ENCODE data around the gene MCC.
A peak's percentile ranks its signal among the peaks of the same experiment; 100 is the strongest.

MCC gene

DNA sequence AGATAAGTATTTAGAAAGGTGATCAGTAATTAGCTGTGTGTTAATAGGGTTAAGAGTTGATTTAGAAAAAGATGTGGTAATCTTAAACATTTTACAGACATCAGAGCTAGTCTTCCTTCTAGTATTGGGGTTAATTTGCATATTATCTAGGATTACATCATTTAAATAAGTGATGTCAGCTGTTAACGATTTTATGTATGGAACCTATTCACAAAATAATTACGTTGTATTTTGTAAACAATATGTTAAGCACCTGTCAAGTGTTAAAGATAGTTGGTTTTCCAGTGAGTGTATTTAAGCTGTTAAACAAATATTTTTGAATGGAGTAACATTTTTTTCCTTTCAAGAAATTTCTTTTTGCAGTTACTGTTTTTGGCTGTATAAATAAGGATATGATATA, 509.4 kb downstream of the MCC start (continued):
- TF ChIP-seq, protein P1, sequence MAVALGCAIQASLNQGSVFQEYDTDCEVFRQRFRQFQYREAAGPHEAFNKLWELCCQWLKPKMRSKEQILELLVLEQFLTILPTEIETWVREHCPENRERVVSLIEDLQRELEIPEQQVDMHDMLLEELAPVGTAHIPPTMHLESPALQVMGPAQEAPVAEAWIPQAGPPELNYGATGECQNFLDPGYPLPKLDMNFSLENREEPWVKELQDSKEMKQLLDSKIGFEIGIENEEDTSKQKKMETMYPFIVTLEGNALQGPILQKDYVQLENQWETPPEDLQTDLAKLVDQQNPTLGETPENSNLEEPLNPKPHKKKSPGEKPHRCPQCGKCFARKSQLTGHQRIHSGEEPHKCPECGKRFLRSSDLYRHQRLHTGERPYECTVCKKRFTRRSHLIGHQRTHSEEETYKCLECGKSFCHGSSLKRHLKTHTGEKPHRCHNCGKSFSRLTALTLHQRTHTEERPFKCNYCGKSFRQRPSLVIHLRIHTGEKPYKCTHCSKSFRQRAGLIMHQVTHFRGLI (tag by site-specific recombination; IDR thresholded peaks at IDR 0.05): no peak
- TF ChIP-seq ZNF624 (tag by site-specific recombination; IDR thresholded peaks at IDR 0.05) (no peak), ZNF335 (tag by site-specific recombination; conservative IDR thresholded peaks at IDR 0.05) (0 out of 2 replicates have a peak, but pooled peaks have one; percentile 11), ZFP37 (tag by site-specific recombination; IDR thresholded peaks at IDR 0.05) (no peak), KLF8 (tag by site-specific recombination; IDR thresholded peaks at IDR 0.05) (no peak), ZNF510 (tag by site-specific recombination; IDR thresholded peaks at IDR 0.05; ENCODE audit: insufficient replicate concordance) (no peak), ZNF138 (tag by site-specific recombination; IDR thresholded peaks at IDR 0.05; ENCODE audit: borderline replicate concordance) (no peak), ZNF324 (tag by site-specific recombination; IDR thresholded peaks at IDR 0.05) (no peak), ZNF664 (tag by site-specific recombination; IDR thresholded peaks at IDR 0.05) (peak; percentile 87), ZNF239 (tag by site-specific recombination; IDR thresholded peaks at IDR 0.05) (no peak), ZNF184 (tag by site-specific recombination; IDR thresholded peaks at IDR 0.05) (no peak), ZNF747 (tag by site-specific recombination; IDR thresholded peaks at IDR 0.05) (no peak), BCL11B (tag by site-specific recombination; IDR thresholded peaks at IDR 0.05; ENCODE audit: low read depth) (no peak), SP7 (tag by site-specific recombination; IDR thresholded peaks at IDR 0.05) (peak; percentile 57; the same call in 1 of the 2 replicates), ZNF791 (tag by site-specific recombination; IDR thresholded peaks at IDR 0.05) (no peak), ZNF24 (tag by site-specific recombination; IDR thresholded peaks at IDR 0.05) (peak; percentile 53; the same call in 1 of the 2 replicates), ZNF211 (tag by site-specific recombination; IDR thresholded peaks at IDR 0.05; ENCODE audit: low read depth) (no peak), FEZF1 (tag by site-specific recombination; IDR thresholded peaks at IDR 0.05) (peak; percentile 25; the same call in 1 of the 2 replicates), ZNF629 (tag by site-specific recombination; IDR thresholded peaks at IDR 0.05) (peak; percentile 94), ZNF610 (tag by site-specific recombination; IDR thresholded peaks at IDR 0.05; ENCODE audit: borderline replicate concordance) (no peak), ZNF169 (tag by site-specific recombination; IDR thresholded peaks at IDR 0.05) (no peak), ZNF23 (tag by site-specific recombination; IDR thresholded peaks at IDR 0.05; ENCODE audit: borderline replicate concordance) (no peak), ZNF274 (IDR thresholded peaks at IDR 0.05; ENCODE audit: low read length) (no peak), ZNF274 (tag by site-specific recombination; IDR thresholded peaks at IDR 0.05; ENCODE audit: borderline replicate concordance) (no peak), ZEB2 (tag by site-specific recombination; IDR thresholded peaks at IDR 0.05) (peak; percentile 94), ZNF416 (tag by site-specific recombination; IDR thresholded peaks at IDR 0.05) (no peak), SCRT2 (tag by site-specific recombination; IDR thresholded peaks at IDR 0.05) (no peak), ZNF366 (tag by site-specific recombination; conservative IDR thresholded peaks at IDR 0.05) (peak; percentile 79), ZNF48 (tag by site-specific recombination; IDR thresholded peaks at IDR 0.05) (no peak), ZNF670 (tag by site-specific recombination; IDR thresholded peaks at IDR 0.05; ENCODE audit: low read depth) (no peak)
- TF ChIP-seq, protein P2, sequence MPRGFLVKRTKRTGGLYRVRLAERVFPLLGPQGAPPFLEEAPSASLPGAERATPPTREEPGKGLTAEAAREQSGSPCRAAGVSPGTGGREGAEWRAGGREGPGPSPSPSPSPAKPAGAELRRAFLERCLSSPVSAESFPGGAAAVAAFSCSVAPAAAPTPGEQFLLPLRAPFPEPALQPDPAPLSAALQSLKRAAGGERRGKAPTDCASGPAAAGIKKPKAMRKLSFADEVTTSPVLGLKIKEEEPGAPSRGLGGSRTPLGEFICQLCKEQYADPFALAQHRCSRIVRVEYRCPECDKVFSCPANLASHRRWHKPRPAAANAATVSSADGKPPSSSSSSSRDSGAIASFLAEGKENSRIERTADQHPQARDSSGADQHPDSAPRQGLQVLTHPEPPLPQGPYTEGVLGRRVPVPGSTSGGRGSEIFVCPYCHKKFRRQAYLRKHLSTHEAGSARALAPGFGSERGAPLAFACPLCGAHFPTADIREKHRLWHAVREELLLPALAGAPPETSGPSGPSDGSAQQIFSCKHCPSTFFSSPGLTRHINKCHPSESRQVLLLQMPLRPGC (tag by site-specific recombination; IDR thresholded peaks at IDR 0.05): 0 out of 2 replicates have a peak, but pooled peaks have one; percentile 39
- TF ChIP-seq, protein P3, sequence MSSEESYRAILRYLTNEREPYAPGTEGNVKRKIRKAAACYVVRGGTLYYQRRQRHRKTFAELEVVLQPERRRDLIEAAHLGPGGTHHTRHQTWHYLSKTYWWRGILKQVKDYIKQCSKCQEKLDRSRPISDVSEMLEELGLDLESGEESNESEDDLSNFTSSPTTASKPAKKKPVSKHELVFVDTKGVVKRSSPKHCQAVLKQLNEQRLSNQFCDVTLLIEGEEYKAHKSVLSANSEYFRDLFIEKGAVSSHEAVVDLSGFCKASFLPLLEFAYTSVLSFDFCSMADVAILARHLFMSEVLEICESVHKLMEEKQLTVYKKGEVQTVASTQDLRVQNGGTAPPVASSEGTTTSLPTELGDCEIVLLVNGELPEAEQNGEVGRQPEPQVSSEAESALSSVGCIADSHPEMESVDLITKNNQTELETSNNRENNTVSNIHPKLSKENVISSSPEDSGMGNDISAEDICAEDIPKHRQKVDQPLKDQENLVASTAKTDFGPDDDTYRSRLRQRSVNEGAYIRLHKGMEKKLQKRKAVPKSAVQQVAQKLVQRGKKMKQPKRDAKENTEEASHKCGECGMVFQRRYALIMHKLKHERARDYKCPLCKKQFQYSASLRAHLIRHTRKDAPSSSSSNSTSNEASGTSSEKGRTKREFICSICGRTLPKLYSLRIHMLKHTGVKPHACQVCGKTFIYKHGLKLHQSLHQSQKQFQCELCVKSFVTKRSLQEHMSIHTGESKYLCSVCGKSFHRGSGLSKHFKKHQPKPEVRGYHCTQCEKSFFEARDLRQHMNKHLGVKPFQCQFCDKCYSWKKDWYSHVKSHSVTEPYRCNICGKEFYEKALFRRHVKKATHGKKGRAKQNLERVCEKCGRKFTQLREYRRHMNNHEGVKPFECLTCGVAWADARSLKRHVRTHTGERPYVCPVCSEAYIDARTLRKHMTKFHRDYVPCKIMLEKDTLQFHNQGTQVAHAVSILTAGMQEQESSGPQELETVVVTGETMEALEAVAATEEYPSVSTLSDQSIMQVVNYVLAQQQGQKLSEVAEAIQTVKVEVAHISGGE (tag by site-specific recombination; conservative IDR thresholded peaks at IDR 0.05; ENCODE audit: low read depth): no peak
- TF ChIP-seq, protein P4, sequence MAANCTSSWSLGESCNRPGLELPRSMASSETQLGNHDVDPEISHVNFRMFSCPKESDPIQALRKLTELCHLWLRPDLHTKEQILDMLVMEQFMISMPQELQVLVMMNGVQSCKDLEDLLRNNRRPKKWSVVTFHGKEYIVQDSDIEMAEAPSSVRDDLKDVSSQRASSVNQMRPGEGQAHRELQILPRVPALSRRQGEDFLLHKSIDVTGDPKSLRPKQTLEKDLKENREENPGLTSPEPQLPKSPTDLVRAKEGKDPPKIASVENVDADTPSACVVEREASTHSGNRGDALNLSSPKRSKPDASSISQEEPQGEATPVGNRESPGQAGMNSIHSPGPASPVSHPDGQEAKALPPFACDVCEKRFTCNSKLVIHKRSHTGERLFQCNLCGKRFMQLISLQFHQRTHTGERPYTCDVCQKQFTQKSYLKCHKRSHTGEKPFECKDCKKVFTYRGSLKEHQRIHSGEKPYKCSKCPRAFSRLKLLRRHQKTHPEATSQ (tag by site-specific recombination; IDR thresholded peaks at IDR 0.05): no peak
- TF ChIP-seq, protein P5, sequence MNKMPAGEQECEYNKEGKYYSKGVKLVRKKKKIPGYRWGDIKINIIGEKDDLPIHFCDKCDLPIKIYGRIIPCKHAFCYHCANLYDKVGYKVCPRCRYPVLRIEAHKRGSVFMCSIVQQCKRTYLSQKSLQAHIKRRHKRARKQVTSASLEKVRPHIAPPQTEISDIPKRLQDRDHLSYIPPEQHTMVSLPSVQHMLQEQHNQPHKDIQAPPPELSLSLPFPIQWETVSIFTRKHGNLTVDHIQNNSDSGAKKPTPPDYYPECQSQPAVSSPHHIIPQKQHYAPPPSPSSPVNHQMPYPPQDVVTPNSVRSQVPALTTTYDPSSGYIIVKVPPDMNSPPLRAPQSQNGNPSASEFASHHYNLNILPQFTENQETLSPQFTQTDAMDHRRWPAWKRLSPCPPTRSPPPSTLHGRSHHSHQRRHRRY (tag by site-specific recombination; IDR thresholded peaks at IDR 0.05): no peak
